Measurements from ENCODE around the gene GAGE12H.

The GAGE12H gene

DNA sequence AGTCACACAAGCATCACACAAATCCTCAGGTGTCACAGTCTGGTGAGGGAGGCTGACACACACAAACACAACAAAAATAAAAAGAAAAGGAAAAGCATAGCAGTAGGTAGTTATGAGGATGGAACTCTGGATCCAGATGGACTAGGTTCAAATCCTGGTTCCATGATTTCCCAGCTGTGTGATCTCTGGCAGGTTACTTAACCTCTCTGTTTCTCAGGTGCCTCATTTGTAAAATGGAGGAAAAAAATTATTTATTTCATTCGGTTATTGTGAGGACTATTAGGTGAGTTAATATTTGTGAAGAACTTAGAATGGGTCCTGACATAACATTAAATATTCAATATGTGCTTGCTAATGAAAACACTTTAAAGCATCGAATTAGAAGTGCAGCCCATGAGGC, 38.8 kb downstream of the GAGE12H start:
- TF ChIP-seq, protein P1, sequence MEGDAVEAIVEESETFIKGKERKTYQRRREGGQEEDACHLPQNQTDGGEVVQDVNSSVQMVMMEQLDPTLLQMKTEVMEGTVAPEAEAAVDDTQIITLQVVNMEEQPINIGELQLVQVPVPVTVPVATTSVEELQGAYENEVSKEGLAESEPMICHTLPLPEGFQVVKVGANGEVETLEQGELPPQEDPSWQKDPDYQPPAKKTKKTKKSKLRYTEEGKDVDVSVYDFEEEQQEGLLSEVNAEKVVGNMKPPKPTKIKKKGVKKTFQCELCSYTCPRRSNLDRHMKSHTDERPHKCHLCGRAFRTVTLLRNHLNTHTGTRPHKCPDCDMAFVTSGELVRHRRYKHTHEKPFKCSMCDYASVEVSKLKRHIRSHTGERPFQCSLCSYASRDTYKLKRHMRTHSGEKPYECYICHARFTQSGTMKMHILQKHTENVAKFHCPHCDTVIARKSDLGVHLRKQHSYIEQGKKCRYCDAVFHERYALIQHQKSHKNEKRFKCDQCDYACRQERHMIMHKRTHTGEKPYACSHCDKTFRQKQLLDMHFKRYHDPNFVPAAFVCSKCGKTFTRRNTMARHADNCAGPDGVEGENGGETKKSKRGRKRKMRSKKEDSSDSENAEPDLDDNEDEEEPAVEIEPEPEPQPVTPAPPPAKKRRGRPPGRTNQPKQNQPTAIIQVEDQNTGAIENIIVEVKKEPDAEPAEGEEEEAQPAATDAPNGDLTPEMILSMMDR (IDR thresholded peaks at IDR 0.05; ENCODE audit: extremely low read depth, missing control alignments), result no peak
- no peak for DNase-seq (ENCODE audit: low spot score)

DNA sequence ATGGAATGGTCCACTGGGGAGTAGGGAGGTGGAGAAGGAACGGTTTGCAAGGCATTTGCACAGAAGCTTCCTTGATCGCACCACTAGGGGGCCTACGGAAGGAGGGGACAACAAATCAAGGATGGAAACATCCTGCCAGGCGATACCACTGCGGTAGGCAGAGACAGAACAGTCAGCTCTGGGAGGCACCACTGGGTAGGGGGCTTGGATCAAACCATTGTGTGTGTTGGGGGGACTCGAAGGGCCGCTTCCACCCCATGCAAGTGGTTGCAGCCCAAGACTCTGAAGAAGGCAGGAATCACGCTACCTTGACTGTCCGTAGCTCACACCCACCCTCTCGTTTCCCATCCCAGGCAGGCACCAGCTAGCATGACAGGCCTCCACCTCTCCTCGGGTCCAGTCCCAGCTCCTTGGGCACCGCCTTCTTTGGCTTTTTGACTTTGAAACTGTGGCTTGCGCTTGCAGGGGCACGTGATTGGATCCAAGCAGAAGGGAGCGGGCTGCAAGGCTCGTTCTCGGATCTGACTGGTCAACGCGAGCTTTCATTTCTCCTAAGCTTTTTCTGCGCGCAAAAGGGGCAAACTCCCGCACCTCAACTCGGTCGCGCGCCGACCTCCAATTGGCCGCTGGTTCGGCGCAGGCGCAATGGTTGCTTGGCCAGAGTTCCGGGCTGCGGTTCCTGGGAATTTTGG, 47.5 kb downstream of the GAGE12H start:
- peak; percentile 15 for DNase-seq (ENCODE audit: low spot score)
- TF ChIP-seq, protein P1 (IDR thresholded peaks at IDR 0.05; ENCODE audit: extremely low read depth, missing control alignments), result no peak
